ENCODE measurements around the gene RIGI. TPM values are rescaled to one million over a fixed set of nuclear protein-coding genes. Genes with fewer than 3 reads are reported as not detected.

The RIGI gene
- total RNA-seq, 4 donors from 2014 or later: 7.9 to 10.3 (median 10.2) TPM

DNA sequence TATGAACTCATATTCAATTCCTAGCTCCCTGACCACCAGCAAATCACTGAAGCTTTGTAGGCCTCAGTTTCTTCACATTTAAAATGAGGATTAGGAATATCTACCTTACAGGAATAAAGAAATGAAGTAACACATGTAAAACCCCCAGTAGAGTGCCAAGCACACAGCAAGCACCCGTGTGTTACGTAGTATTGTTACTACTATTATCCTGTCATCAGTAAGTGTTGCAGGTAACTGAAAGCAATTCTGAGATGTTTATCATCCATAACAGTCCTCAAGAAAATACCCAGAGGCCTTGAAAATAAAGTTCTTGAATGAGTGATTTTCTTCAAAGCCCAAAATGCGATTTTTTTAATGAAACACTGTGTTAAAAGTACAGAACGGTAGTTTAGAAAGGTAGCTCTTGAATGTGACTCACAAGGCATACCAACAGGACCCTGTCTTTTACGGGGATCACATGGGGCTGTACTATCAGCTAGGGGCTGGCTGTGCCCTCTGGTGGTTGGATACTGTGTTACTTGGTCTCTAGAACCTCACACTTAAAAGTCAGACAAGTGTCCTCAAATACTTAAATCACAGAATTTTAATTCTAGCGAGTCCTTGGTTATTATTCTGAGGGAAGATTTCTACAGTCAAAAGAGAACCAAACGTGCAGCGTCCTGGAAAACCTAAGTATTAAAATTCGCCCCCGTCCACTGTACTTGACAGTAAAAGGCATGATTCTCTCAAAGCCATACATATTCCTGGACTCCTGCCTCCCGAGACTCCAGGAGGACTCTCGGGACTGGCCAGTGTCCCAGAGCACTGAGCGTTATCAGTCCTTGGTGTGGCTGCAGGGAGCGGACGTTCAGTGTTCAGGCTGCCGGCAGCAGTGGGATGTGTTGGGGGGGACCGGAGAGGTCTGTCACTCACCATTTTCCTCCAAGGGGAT is 46.2 kb upstream of the RIGI start:
- Histone ChIP-seq H3K4me1 (peaks cover 12 to 20% of the 10 kb centered on the region in 2 donors), H3K36me3 (peaks cover 0 to 9% of the 10 kb centered on the region in 2 donors), H3K27ac (peak overlapping the region; percentile 65 to 89 (median 83)), H3K4me3 (replicated peaks in 1 of 3) (peak overlapping the region; percentile 76 to 82 (median 81)), H3K9me3 (no peaks in the 10 kb centered on the region), H3K27me3 (no peaks in the 10 kb centered on the region)
- TF ChIP-seq POLR2A (IDR thresholded peaks at IDR 0.05): no peak
- TF ChIP-seq, protein P1, sequence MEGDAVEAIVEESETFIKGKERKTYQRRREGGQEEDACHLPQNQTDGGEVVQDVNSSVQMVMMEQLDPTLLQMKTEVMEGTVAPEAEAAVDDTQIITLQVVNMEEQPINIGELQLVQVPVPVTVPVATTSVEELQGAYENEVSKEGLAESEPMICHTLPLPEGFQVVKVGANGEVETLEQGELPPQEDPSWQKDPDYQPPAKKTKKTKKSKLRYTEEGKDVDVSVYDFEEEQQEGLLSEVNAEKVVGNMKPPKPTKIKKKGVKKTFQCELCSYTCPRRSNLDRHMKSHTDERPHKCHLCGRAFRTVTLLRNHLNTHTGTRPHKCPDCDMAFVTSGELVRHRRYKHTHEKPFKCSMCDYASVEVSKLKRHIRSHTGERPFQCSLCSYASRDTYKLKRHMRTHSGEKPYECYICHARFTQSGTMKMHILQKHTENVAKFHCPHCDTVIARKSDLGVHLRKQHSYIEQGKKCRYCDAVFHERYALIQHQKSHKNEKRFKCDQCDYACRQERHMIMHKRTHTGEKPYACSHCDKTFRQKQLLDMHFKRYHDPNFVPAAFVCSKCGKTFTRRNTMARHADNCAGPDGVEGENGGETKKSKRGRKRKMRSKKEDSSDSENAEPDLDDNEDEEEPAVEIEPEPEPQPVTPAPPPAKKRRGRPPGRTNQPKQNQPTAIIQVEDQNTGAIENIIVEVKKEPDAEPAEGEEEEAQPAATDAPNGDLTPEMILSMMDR (IDR thresholded peaks at IDR 0.05): peak in 5 of 6 experiments; percentile 38 to 68 (median 53)
- DNase-seq: peak; percentile 65 to 71
- WGBS, 2 donors: 1% methylated on average over 17 of the region's 17 CpGs
- intact Hi-C loops (cut with DNase I): loop anchor here (2.0 kb wide), 1 partner anchor 187 kb away; the partner anchor contains the start of gene ACO1

DNA sequence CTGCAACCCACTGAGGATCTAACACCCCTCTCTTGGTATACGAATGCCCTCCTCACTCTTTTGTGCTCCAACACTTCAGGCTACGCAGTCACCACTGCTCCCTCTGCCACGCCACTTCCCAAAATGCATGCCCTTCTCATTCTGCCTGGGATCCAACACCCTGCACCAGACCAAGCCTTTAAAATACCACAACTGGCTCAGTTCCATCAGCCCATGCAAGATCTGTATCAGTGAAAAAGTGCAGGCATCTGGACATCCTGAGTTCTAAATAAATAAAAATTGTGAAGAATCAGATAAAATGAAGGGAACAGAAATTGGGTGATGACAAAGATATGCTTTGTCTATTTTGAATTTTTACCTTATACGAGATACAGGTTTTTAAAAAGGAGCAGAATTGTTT is 44.3 kb upstream of the RIGI start:
- Histone ChIP-seq H3K27ac (no peak overlapping the region), H3K4me1 (peaks cover 12 to 20% of the 10 kb centered on the region in 2 donors), H3K4me3 (replicated peaks in 1 of 3) (no peak overlapping the region), H3K27me3 (no peaks in the 10 kb centered on the region), H3K36me3 (peaks cover 2 to 16% of the 10 kb centered on the region in 2 donors), H3K9me3 (no peaks in the 10 kb centered on the region)
- 94 to 95% methylated on average over 4 of the region's 4 CpGs for WGBS, 2 donors
- intact Hi-C loops (cut with DNase I): no loop called here
- TF ChIP-seq, protein P1 (IDR thresholded peaks at IDR 0.05): no peak
- no peak for TF ChIP-seq POLR2A (IDR thresholded peaks at IDR 0.05)
- DNase-seq: no peak

DNA sequence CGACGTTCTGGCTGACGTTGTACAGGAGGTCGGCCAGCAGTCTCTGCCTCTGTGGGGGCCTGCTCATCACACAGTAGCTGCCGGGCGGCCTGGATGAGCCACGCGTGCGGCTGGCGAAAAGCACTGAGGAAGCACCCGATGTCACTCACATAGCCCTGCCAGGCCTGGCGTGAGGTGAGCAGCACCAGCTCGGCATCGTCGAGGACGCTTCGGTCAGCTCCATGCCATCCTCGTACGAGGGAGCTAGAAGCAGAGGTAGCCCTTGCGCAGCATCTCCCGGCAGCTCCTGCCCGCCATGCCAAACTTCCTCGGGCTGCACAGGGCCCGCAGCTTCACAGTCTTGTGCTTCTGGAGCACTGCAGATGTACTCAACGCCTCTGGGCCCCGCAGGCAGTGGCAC is 40.8 kb upstream of the RIGI start:
- Histone ChIP-seq H3K4me1 (peaks cover 6 to 8% of the 10 kb centered on the region in 2 donors), H3K36me3 (peaks cover 7 to 21% of the 10 kb centered on the region in 2 donors), H3K4me3 (replicated peaks in 1 of 3) (no peak overlapping the region), H3K27me3 (no peaks in the 10 kb centered on the region), H3K9me3 (no peaks in the 10 kb centered on the region), H3K27ac (no peak overlapping the region)
- intact Hi-C loops (cut with DNase I): no loop called here
- DNase-seq: no peak
- WGBS, 2 donors: 90 to 95% methylated on average over 2 to 23 of the region's 26 CpGs
- TF ChIP-seq, protein P1 (IDR thresholded peaks at IDR 0.05): no peak
- no peak for TF ChIP-seq POLR2A (IDR thresholded peaks at IDR 0.05)

DNA sequence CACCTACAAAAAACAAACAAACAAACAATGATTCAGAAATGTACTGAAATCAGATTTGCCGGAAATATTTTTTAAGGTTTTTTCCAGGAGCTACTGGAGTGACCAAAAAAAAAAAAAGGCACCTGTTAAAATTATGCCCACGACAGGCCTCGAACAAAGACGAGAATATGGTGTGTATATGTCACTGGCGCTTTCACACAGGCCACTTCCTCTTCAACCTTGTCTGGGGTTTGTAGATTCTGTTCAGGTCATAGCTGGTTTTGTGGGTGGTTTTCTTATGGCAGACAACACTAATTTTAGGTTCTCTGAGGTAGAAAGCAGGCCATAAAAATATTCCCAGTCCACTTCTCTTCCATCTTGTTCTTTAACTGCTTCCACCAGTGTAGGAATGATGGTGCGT is 40.0 kb upstream of the RIGI start:
- H3K27ac ChIP-seq: no peak overlapping the region
- H3K9me3 ChIP-seq: no peaks in the 10 kb centered on the region
- DNase-seq: no peak
- 90 to 96% methylated on average over 6 of the region's 6 CpGs for WGBS, 2 donors
- TF ChIP-seq, protein P1 (IDR thresholded peaks at IDR 0.05): no peak
- TF ChIP-seq POLR2A (IDR thresholded peaks at IDR 0.05): no peak
- H3K4me1 ChIP-seq: peaks cover 0 to 2% of the 10 kb centered on the region in 2 donors
- no peak overlapping the region for H3K4me3 ChIP-seq (replicated peaks in 1 of 3)
- intact Hi-C loops (cut with DNase I): no loop called here
- H3K36me3 ChIP-seq: peaks cover 7 to 21% of the 10 kb centered on the region in 2 donors
- no peaks in the 10 kb centered on the region for H3K27me3 ChIP-seq

DNA sequence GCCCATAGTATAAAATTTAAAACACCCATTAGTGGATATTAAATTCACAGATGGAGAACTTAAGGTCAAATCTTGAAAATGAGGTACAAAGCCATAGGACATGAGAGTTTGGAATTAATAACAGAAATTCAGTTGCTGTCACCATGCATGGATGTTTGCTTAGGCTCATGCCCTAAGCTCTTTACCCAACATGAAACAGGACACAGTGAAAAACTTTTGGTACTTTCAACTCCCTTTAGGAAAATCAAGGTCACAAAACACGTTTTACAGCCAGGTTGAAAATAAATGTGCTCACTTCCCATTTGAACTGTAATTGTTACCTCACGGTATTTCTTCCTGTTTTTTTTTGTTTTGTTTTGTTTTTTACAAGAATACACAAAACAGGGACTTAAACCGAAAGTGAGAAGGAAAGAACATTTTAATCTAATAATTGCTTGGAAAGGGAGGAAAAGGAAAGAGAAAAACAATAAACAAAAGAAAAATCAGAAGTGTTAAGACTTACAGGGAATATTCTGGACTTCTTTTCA is 32.5 kb upstream of the RIGI start:
- intact Hi-C loops (cut with DNase I): no loop called here
- H3K36me3 ChIP-seq: no peaks in the 10 kb centered on the region
- H3K9me3 ChIP-seq: no peaks in the 10 kb centered on the region
- TF ChIP-seq, protein P1 (IDR thresholded peaks at IDR 0.05): no peak
- no peak for TF ChIP-seq POLR2A (IDR thresholded peaks at IDR 0.05)
- no peak overlapping the region for H3K4me3 ChIP-seq (replicated peaks in 1 of 3)
- no peak overlapping the region for H3K27ac ChIP-seq
- H3K4me1 ChIP-seq: no peaks in the 10 kb centered on the region
- no peak for DNase-seq
- 69 to 74% methylated on average over 3 of the region's 3 CpGs for WGBS, 2 donors
- H3K27me3 ChIP-seq: no peaks in the 10 kb centered on the region

Data from thyroid gland (tissue), 4 donors.